Uterus (tissue), 2 donors: ENCODE results near the gene CXCR6.

Experiments used
- POLR2A ChIP-seq, 2 donors: fragments of 450-650 bp; IDR thresholded peaks; one replicate each; pipeline ENCODE4 v1.6.1; 2016; ENCODE audit warnings: antibody characterized with exemption in 2 of 2, mild to moderate bottlenecking in 1 of 2, moderate library complexity in 1 of 2
- TF ChIP-seq, protein P1 (sequence below), 4 experiments: fragments of 200-600 bp in 2 of 4; fragments of 450-650 bp in 2 of 4; sonication (generic) in 2 of 4; IDR thresholded peaks; one replicate each; pipeline ENCODE4 v1.5.1; 2016 to 2019; ENCODE audit warnings: antibody characterized with exemption in 4 of 4, mild to moderate bottlenecking in 2 of 4, moderate library complexity in 1 of 4

DNA sequence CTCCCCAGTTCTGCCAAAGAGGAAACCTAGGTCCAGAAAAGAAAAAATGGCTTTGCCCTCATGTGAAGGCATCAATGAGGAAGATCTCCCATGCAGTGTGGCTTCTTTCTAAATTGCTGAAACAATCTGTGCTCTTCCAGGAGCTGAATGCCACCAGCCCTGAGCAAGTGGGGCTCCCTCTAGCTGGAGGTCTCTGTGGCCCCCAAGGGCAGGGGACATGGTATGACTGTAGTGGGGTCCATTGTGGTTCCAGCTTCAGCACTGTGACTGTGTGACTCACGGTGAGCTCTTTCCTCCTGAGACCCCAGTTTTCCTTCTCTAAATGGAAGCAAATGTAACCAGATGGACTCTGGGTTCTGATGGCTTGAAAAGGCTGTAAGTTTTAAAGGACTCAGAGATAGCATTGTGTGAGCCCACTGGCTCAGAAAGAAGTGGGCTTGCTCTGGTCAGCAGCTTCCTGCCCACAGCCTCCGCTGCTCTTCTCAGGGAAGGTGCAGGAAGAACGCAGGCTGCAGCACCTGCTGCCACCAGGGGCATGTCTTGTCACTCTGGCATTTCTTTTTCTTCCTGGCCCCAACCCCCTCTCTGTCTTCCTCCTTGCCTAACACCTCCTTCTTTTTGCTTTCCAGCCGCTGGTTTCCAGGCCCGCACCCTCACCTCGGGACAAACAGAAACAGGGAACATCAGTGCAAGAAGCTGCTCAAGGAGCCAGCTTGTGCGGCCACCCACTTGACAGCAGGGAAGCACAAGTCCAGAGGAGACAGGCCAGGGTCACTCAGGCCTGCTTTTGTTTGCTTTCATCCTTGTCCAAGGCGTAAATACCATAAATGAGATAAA lies 5.8 kb upstream of the CXCR6 start:
- no peak for TF ChIP-seq POLR2A (IDR thresholded peaks at IDR 0.05)
- TF ChIP-seq, protein P1, sequence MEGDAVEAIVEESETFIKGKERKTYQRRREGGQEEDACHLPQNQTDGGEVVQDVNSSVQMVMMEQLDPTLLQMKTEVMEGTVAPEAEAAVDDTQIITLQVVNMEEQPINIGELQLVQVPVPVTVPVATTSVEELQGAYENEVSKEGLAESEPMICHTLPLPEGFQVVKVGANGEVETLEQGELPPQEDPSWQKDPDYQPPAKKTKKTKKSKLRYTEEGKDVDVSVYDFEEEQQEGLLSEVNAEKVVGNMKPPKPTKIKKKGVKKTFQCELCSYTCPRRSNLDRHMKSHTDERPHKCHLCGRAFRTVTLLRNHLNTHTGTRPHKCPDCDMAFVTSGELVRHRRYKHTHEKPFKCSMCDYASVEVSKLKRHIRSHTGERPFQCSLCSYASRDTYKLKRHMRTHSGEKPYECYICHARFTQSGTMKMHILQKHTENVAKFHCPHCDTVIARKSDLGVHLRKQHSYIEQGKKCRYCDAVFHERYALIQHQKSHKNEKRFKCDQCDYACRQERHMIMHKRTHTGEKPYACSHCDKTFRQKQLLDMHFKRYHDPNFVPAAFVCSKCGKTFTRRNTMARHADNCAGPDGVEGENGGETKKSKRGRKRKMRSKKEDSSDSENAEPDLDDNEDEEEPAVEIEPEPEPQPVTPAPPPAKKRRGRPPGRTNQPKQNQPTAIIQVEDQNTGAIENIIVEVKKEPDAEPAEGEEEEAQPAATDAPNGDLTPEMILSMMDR (IDR thresholded peaks at IDR 0.05): no peak
